PFSK-1 (cell line): ENCODE measurements around the gene NCF2.

Source experiments
- FOXP2 ChIP-seq: optimal IDR thresholded peaks from 2 replicates; pipeline ENCODE3; 2011; ENCODE audit warnings: borderline replicate concordance, control low read depth, inconsistent platforms; ENCODE audit not compliant: insufficient read depth; ENCODE audit errors: extremely low read length, extremely low read depth
- POLR2AphosphoS5 ChIP-seq: IDR thresholded peaks from 2 replicates; pipeline ENCODE4 v1.6.1; 2012; ENCODE audit warnings: low read depth, mild to moderate bottlenecking, control low read depth, low read length, moderate library complexity
- SIN3A ChIP-seq: IDR thresholded peaks from 2 replicates; pipeline ENCODE4 v1.6.1; 2012; ENCODE audit warnings: mild to moderate bottlenecking, low read length, moderate library complexity, borderline replicate concordance; ENCODE audit not compliant: insufficient read depth
- TAF1 ChIP-seq: IDR thresholded peaks from 2 replicates; pipeline ENCODE4 v1.6.1; 2012; ENCODE audit warnings: low read length, control low read depth, borderline replicate concordance; ENCODE audit not compliant: insufficient read depth
- TF ChIP-seq, protein P1 (sequence below), 2 experiments: IDR thresholded peaks; 2 replicates each; pipeline versions ENCODE4 v1.6.1 to v1.8.0; 2011 to 2012; ENCODE audit warnings: low read depth in 2 of 2, low read length in 2 of 2, control low read depth in 1 of 2, inconsistent platforms in 1 of 2, mild to moderate bottlenecking in 1 of 2, moderate library complexity in 1 of 2; ENCODE audit not compliant: insufficient read depth in 1 of 2

- TF ChIP-seq, protein P1, sequence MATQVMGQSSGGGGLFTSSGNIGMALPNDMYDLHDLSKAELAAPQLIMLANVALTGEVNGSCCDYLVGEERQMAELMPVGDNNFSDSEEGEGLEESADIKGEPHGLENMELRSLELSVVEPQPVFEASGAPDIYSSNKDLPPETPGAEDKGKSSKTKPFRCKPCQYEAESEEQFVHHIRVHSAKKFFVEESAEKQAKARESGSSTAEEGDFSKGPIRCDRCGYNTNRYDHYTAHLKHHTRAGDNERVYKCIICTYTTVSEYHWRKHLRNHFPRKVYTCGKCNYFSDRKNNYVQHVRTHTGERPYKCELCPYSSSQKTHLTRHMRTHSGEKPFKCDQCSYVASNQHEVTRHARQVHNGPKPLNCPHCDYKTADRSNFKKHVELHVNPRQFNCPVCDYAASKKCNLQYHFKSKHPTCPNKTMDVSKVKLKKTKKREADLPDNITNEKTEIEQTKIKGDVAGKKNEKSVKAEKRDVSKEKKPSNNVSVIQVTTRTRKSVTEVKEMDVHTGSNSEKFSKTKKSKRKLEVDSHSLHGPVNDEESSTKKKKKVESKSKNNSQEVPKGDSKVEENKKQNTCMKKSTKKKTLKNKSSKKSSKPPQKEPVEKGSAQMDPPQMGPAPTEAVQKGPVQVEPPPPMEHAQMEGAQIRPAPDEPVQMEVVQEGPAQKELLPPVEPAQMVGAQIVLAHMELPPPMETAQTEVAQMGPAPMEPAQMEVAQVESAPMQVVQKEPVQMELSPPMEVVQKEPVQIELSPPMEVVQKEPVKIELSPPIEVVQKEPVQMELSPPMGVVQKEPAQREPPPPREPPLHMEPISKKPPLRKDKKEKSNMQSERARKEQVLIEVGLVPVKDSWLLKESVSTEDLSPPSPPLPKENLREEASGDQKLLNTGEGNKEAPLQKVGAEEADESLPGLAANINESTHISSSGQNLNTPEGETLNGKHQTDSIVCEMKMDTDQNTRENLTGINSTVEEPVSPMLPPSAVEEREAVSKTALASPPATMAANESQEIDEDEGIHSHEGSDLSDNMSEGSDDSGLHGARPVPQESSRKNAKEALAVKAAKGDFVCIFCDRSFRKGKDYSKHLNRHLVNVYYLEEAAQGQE (IDR thresholded peaks at IDR 0.05; ENCODE audit: insufficient read depth in 1 of 2, low read depth in 2 of 2, low read length in 2 of 2): no peak
- TF ChIP-seq TAF1: no peak
- no peak for TF ChIP-seq SIN3A
- TF ChIP-seq POLR2AphosphoS5: no peak
- TF ChIP-seq FOXP2: no peak
Measured at GRCh38 chr1:183632964-183633363, 42.7 kb upstream of the NCF2 start.
